Mucosa of descending colon (tissue), 3 donors: Measurements from ENCODE around the gene TOLLIP. TPM values are rescaled to one million over a fixed set of nuclear protein-coding genes. Genes with fewer than 3 reads are reported as not detected.
A peak's percentile ranks its signal among the peaks of the same experiment; 100 is the strongest.

Experiments
- ATAC-seq: fragments of 200-7000 bp; cut with Tn5 transposase; one replicate; pipeline ENCODE4 v1.9.1; 2020; ENCODE audit warnings: mild to moderate bottlenecking, moderate library complexity
- DNase-seq, 3 donors: peaks; one replicate each; pipeline ENCODE4 v3.0.0-alpha.2; 2020
- H3K36me3 ChIP-seq: fragments of 200-600 bp; one replicate; pipeline ENCODE4 v1.8.0; 2021; ENCODE audit warnings: low read depth, mild to moderate bottlenecking
- H3K4me1 ChIP-seq: fragments of 200-600 bp; one replicate; pipeline ENCODE4 v1.8.0; 2021; ENCODE audit warnings: low read depth, mild to moderate bottlenecking
- H3K4me3 ChIP-seq: fragments of 200-600 bp; one replicate; pipeline ENCODE4 v1.8.0; 2021; ENCODE audit warnings: mild to moderate bottlenecking
- H3K9me3 ChIP-seq: fragments of 200-600 bp; one replicate; pipeline ENCODE4 v1.8.0; 2021; ENCODE audit warnings: mild to moderate bottlenecking
- intact Hi-C, 2 donors: fragments of 100-400 bp; cut with DNase I in 1 of 2; cut with micrococcal nuclease in 1 of 2; formaldehyde crosslinking; loops; one replicate each; pipeline versions ENCODE4 v1.11.0 to v1.11.1; 2022; cut with DNase I, micrococcal nuclease
- total RNA-seq, 3 donors: library from RNA; stranded (reverse); fragmentation: NEBNext Ultra II Directional in 2 of 3; extraction: Animal tissue kit (Norgen Biotek cat#: 25700) in 2 of 3; gene quantifications; one replicate each; pipeline versions ENCODE4 v1.2.1 to v1.2.4, GENCODE V29; 2021 to 2023
- TF ChIP-seq, protein P1 (sequence below): fragments of 200-600 bp; IDR thresholded peaks from one replicate; pipeline ENCODE4 v1.8.0; 2022; ENCODE audit warnings: antibody characterized with exemption, mild to moderate bottlenecking
- donor health status: DM: no; HTN: no; CAD: no; lungs with moderate emphysema.
- donor health status: DM: no; HTN: no; CAD: no.
- donor health status: DM: no; HTN: yes; CAD: no.

Gene TOLLIP
- total RNA-seq, 3 donors from 2014 or later, result 62.4 to 65.4 (median 62.5) TPM

- intact Hi-C loops, result no loop called here
- Histone ChIP-seq H3K4me3 (no peak overlapping the region), H3K9me3 (no peaks in the 10 kb centered on the region), H3K4me1 (peaks cover 38% of the 10 kb centered on the region), H3K36me3 (no peaks in the 10 kb centered on the region)
- ATAC-seq (no peak), DNase-seq (peak; percentile 3 to 53 (median 26))
- TF ChIP-seq, protein P1, sequence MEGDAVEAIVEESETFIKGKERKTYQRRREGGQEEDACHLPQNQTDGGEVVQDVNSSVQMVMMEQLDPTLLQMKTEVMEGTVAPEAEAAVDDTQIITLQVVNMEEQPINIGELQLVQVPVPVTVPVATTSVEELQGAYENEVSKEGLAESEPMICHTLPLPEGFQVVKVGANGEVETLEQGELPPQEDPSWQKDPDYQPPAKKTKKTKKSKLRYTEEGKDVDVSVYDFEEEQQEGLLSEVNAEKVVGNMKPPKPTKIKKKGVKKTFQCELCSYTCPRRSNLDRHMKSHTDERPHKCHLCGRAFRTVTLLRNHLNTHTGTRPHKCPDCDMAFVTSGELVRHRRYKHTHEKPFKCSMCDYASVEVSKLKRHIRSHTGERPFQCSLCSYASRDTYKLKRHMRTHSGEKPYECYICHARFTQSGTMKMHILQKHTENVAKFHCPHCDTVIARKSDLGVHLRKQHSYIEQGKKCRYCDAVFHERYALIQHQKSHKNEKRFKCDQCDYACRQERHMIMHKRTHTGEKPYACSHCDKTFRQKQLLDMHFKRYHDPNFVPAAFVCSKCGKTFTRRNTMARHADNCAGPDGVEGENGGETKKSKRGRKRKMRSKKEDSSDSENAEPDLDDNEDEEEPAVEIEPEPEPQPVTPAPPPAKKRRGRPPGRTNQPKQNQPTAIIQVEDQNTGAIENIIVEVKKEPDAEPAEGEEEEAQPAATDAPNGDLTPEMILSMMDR, result no peak
These were observed 78.7 kb downstream of the TOLLIP start for GRCh38 chr11:1230456-1231395.

GRCh38 chr11:1230121-1230455 is 79.3 kb downstream of the TOLLIP start:
- intact Hi-C loops, result no loop called here
- TF ChIP-seq, protein P1, result no peak
- H3K36me3 ChIP-seq, result no peaks in the 10 kb centered on the region
- H3K4me3 ChIP-seq, result no peak overlapping the region
- H3K9me3 ChIP-seq, result no peaks in the 10 kb centered on the region
- H3K4me1 ChIP-seq, result peaks cover 32% of the 10 kb centered on the region
- no peak for ATAC-seq
- no peak for DNase-seq

- intact Hi-C loops, result no loop called here
- TF ChIP-seq, protein P1, result no peak
- DNase-seq (peak; percentile 36 to 71 (median 70)), ATAC-seq (peak; percentile 22)
- Histone ChIP-seq H3K9me3 (no peaks in the 10 kb centered on the region), H3K4me1 (peaks cover 28% of the 10 kb centered on the region), H3K36me3 (no peaks in the 10 kb centered on the region), H3K4me3 (no peak overlapping the region)
These were observed 79.8 kb downstream of the TOLLIP start for GRCh38 chr11:1229471-1230120.

- ATAC-seq (no peak), DNase-seq (peak in 2 of 3 donors; percentile 3 to 37)
- TF ChIP-seq, protein P1, result no peak
- H3K9me3 ChIP-seq, result no peaks in the 10 kb centered on the region
- no peak overlapping the region for H3K4me3 ChIP-seq
- H3K36me3 ChIP-seq, result no peaks in the 10 kb centered on the region
- peaks cover 25% of the 10 kb centered on the region for H3K4me1 ChIP-seq
- intact Hi-C loops, result no loop called here
These were observed 80.4 kb downstream of the TOLLIP start for GRCh38 chr11:1228921-1229451.

DNA sequence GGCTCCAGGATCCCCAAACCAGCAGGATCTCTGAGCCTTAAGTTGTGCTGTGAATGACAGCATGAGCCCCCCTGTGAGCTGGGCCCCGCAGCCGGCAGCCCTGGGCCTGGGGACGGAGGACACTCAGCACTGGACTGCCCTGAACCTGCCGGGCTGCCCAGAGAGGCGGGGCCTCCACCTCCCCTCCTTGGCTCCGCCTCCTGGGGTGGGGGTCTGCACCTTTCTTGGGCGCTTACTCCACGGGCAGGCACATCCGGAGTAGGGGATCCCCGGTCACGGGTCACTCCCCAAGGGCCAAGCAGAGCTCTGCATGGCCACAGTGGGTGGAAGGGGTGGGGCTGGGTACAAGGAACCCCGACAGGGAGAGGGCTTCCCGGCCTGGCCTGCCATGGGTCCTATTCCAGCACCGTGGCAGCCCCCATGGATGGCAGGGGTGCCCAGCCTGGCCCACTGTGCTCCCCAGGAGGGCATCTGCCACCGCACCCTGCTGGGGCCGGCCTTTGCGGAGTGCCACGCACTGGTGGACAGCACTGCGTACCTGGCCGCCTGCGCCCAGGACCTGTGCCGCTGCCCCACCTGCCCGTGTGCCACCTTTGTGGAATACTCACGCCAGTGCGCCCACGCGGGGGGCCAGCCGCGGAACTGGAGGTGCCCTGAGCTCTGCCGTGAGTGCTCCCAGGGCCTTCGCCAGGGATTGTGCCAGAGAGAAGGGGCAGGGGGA is 81.2 kb downstream of the TOLLIP start:
- peak; percentile 7 to 55 (median 44) for DNase-seq
- TF ChIP-seq, protein P1, result no peak

More for the DNA sequence above, 81.2 kb downstream of the TOLLIP start:
- Histone ChIP-seq H3K4me3 (no peak overlapping the region), H3K4me1 (peaks cover 21% of the 10 kb centered on the region), H3K36me3 (no peaks in the 10 kb centered on the region), H3K9me3 (no peaks in the 10 kb centered on the region)
- intact Hi-C loops, result no loop called here
- ATAC-seq, result no peak
